Measurements from ENCODE around the gene THRA. TPM values are rescaled to one million over a fixed set of nuclear protein-coding genes. Genes with fewer than 3 reads are reported as not detected.

The THRA gene
- total and polyA plus RNA-seq, 8 donors: 21.1 to 52.2 (median 34.2) TPM

- intact Hi-C loops (cut with DNase I; ENCODE audit: low total_unique reads): loop anchor here (10.0 kb wide), 1 partner anchor 63 kb away; no protein-coding TSS in a partner anchor
- no peaks in the 10 kb centered on the region for H3K27me3 ChIP-seq
- H3K36me3 ChIP-seq: peaks cover 68 to 100% (median 99%) of the 10 kb centered on the region in 4 donors
- TF ChIP-seq EP300 (IDR thresholded peaks at IDR 0.05) (no peak), POLR2A (IDR thresholded peaks at IDR 0.05) (no peak), POLR2AphosphoS5 (IDR thresholded peaks at IDR 0.05) (no peak), CTCF (IDR thresholded peaks at IDR 0.05) (no peak)
- H3K4me1 ChIP-seq: peaks cover 25 to 60% (median 44%) of the 10 kb centered on the region in 4 donors
- DNase-seq: no peak
- no peaks in the 10 kb centered on the region for H3K9me3 ChIP-seq
- H3K4me3 ChIP-seq: no peak overlapping the region
- H3K27ac ChIP-seq: peak overlapping the region in 3 of 5 donors; percentile 14 to 97 (median 95)
- 85 to 89% (median 86%) methylated on average over 23 to 28 of the region's 28 CpGs for WGBS, 5 donors
These were observed 25.3 kb downstream of the THRA start for GRCh38 chr17:40087903-40088718.

- Histone ChIP-seq H3K27me3 (no peaks in the 10 kb centered on the region), H3K4me1 (peaks cover 34 to 65% (median 52%) of the 10 kb centered on the region in 4 donors), H3K4me3 (no peak overlapping the region), H3K9me3 (no peaks in the 10 kb centered on the region), H3K36me3 (peaks cover 71 to 100% (median 99%) of the 10 kb centered on the region in 4 donors), H3K27ac (peak overlapping the region in 4 of 5 donors; percentile 25 to 98 (median 96))
- TF ChIP-seq POLR2AphosphoS5 (IDR thresholded peaks at IDR 0.05) (no peak), CTCF (IDR thresholded peaks at IDR 0.05) (no peak), POLR2A (IDR thresholded peaks at IDR 0.05) (no peak), EP300 (IDR thresholded peaks at IDR 0.05) (no peak)
- WGBS, 5 donors: 71 to 83% (median 81%) methylated on average over 25 to 26 of the region's 26 CpGs
- intact Hi-C loops (cut with DNase I; ENCODE audit: low total_unique reads): loop anchor here (10.0 kb wide), 1 partner anchor 64 kb away; no protein-coding TSS in a partner anchor
- peak in 1 of 2 donors; percentile 13 for DNase-seq
These were observed 26.5 kb downstream of the THRA start for GRCh38 chr17:40089077-40089895.

- WGBS, 5 donors: 37 to 60% (median 46%) methylated on average over 13 to 14 of the region's 14 CpGs
- peaks cover 67 to 100% (median 99%) of the 10 kb centered on the region in 4 donors for H3K36me3 ChIP-seq
- H3K9me3 ChIP-seq: no peaks in the 10 kb centered on the region
- no peaks in the 10 kb centered on the region for H3K27me3 ChIP-seq
- H3K27ac ChIP-seq: peak overlapping the region; percentile 22 to 98 (median 95)
- H3K4me1 ChIP-seq: peaks cover 46 to 77% (median 64%) of the 10 kb centered on the region in 4 donors
- intact Hi-C loops (cut with DNase I; ENCODE audit: low total_unique reads): no loop called here
- TF ChIP-seq CTCF (IDR thresholded peaks at IDR 0.05) (no peak), POLR2A (IDR thresholded peaks at IDR 0.05) (no peak), EP300 (IDR thresholded peaks at IDR 0.05) (no peak), POLR2AphosphoS5 (IDR thresholded peaks at IDR 0.05) (no peak)
- no peak overlapping the region for H3K4me3 ChIP-seq
- DNase-seq: peak in 1 of 2 donors; percentile 68
These were observed 27.7 kb downstream of the THRA start for GRCh38 chr17:40090237-40091119.
